Upper lobe of left lung (tissue), 6 donors: ENCODE results near the gene SENP8. TPM values are rescaled to one million over a fixed set of nuclear protein-coding genes. Genes with fewer than 3 reads are reported as not detected.
"Not testable (repeated sequence)": the region's sequence is repeated elsewhere in the genome, so short reads cannot be mapped to it uniquely, and the experiment has no call there.

Source experiments
- ATAC-seq, 2 donors: fragments of 200-7000 bp; cut with Tn5 transposase; one replicate each; pipeline ENCODE4 v1.9.1; 2022; ENCODE audit warnings: mild to moderate bottlenecking in 2 of 2, moderate library complexity in 2 of 2; ENCODE audit not compliant: low FRiP score in 2 of 2
- DNase-seq, 2 donors: peaks; one replicate each; pipeline ENCODE4 v3.0.0-alpha.2; 2019 to 2020
- H3K27ac ChIP-seq, 4 donors: fragments of 200-600 bp; sonication (generic); one replicate each; pipeline ENCODE4 v1.5.1; 2016 to 2019
- H3K27me3 ChIP-seq, 4 donors: fragments of 200-600 bp; sonication (generic); one replicate each; pipeline ENCODE4 v1.5.1; 2017 to 2019
- H3K36me3 ChIP-seq, 4 donors: fragments of 200-600 bp; sonication (generic); one replicate each; pipeline ENCODE4 v1.5.1; 2016 to 2019
- H3K4me1 ChIP-seq, 4 donors: fragments of 200-600 bp; sonication (generic); one replicate each; pipeline ENCODE4 v1.5.1; 2018 to 2019
- H3K4me3 ChIP-seq, 4 donors: fragments of 200-600 bp; sonication (generic); one replicate each; pipeline ENCODE4 v1.5.1; 2017 to 2019; ENCODE audit warnings: mild to moderate bottlenecking in 2 of 4, moderate library complexity in 1 of 4
- H3K9me3 ChIP-seq, 4 donors: fragments of 200-600 bp; sonication (generic); one replicate each; pipeline ENCODE4 v1.5.1; 2018 to 2019
- CTCF ChIP-seq, 6 experiments: fragments of 450-650 bp in 4 of 6; fragments of 200-600 bp in 2 of 6; sonication (generic) in 2 of 6; IDR thresholded peaks; one replicate each; pipeline ENCODE4 v1.5.1; 2016 to 2019; ENCODE audit warnings: antibody characterized with exemption in 6 of 6
- EP300 ChIP-seq, 4 donors: sonication (generic); formaldehyde crosslinking; IDR thresholded peaks; one replicate each; pipeline ENCODE4 v1.5.1; 2017; ENCODE audit warnings: antibody characterized with exemption in 4 of 4, control low read depth in 2 of 4
- POLR2A ChIP-seq, 4 donors: fragments of 450-650 bp; IDR thresholded peaks; one replicate each; pipeline ENCODE4 v1.5.1; 2016 to 2017; ENCODE audit warnings: antibody characterized with exemption in 4 of 4, mild to moderate bottlenecking in 2 of 4
- POLR2AphosphoS5 ChIP-seq, 2 donors: sonication (generic); formaldehyde crosslinking; IDR thresholded peaks; one replicate each; pipeline ENCODE4 v1.5.1; 2017; ENCODE audit warnings: antibody characterized with exemption in 2 of 2
- WGBS, 2 donors: methylation state at CpG; one replicate each; pipeline ENCODE4 v1.1.5; 2017 to 2018; 5-methylcytosine and 5-hydroxymethylcytosine counted together
- total RNA-seq, 6 donors: library from RNA; depleted of rRNA in 4 of 6; stranded (reverse); fragments of >200 nt in 4 of 6; gene quantifications; one replicate each; pipeline versions ENCODE4 v1.1.0 to v1.2.1, GENCODE V29; 2016 to 2021
- donor health status: DM: no; HTN: no; CAD: no; lungs with moderate emphysema.
- donor health status: DM: no; HTN: yes; CAD: no; lungs with severe emphysema.

SENP8 gene
- total RNA-seq, 6 donors from 2014 or later = 0.55 to 3.8 (median 3.0) TPM; not detected in 1

- no peak overlapping the region for H3K27ac ChIP-seq
Measured at GRCh38 chr15:72170691-72171090, 52.5 kb downstream of the SENP8 start.

GRCh38 chr15:72171978-72172377 lies 53.8 kb downstream of the SENP8 start:
- H3K9me3 ChIP-seq, H3K4me3 ChIP-seq, H3K27ac ChIP-seq, H3K27me3 ChIP-seq, DNase-seq, H3K36me3 ChIP-seq, ATAC-seq: not testable (repeated sequence)
- H3K4me1 ChIP-seq = peaks cover 9 to 20% (median 15%) of the 10 kb centered on the region in 4 donors
- 80 to 85% methylated on average over 10 of the region's 10 CpGs for WGBS, 2 donors

More at GRCh38 chr15:72170691-72171090, 52.5 kb downstream of the SENP8 start:
- DNase-seq = no peak
- Histone ChIP-seq H3K4me1 (peaks cover 9 to 20% (median 14%) of the 10 kb centered on the region in 4 donors), H3K36me3 (no peaks in the 10 kb centered on the region), H3K4me3 (no peak overlapping the region), H3K27me3 (no peaks in the 10 kb centered on the region), H3K9me3 (no peaks in the 10 kb centered on the region)
- WGBS, 2 donors = 98 to 99% methylated on average over 7 of the region's 7 CpGs
- TF ChIP-seq CTCF (IDR thresholded peaks at IDR 0.05) (no peak), EP300 (IDR thresholded peaks at IDR 0.05) (no peak), POLR2A (IDR thresholded peaks at IDR 0.05) (no peak), POLR2AphosphoS5 (IDR thresholded peaks at IDR 0.05) (no peak)
- ATAC-seq = no peak

- no peak overlapping the region for H3K27ac ChIP-seq
- ATAC-seq (no peak), DNase-seq (no peak)
- H3K36me3 ChIP-seq = no peaks in the 10 kb centered on the region
- peaks cover 9 to 22% (median 18%) of the 10 kb centered on the region in 4 donors for H3K4me1 ChIP-seq
- no peaks in the 10 kb centered on the region for H3K9me3 ChIP-seq
- TF ChIP-seq CTCF (IDR thresholded peaks at IDR 0.05) (no peak), POLR2A (IDR thresholded peaks at IDR 0.05) (no peak), EP300 (IDR thresholded peaks at IDR 0.05) (no peak), POLR2AphosphoS5 (IDR thresholded peaks at IDR 0.05) (no peak)
- 90% methylated on average over 5 of the region's 5 CpGs for WGBS, 2 donors
- H3K27me3 ChIP-seq = no peaks in the 10 kb centered on the region
- H3K4me3 ChIP-seq = no peak overlapping the region
Measured at GRCh38 chr15:72172796-72173195, 54.6 kb downstream of the SENP8 start.

GRCh38 chr15:72173401-72173800 lies 55.2 kb downstream of the SENP8 start:
- Histone ChIP-seq H3K9me3 (no peaks in the 10 kb centered on the region), H3K27me3 (no peaks in the 10 kb centered on the region), H3K4me3 (no peak overlapping the region), H3K4me1 (peaks cover 4 to 22% (median 14%) of the 10 kb centered on the region in 4 donors), H3K27ac (no peak overlapping the region), H3K36me3 (no peaks in the 10 kb centered on the region)
- WGBS, 2 donors = 89 to 94% methylated on average over 6 of the region's 6 CpGs
- ATAC-seq (no peak), DNase-seq (no peak)
- TF ChIP-seq POLR2AphosphoS5 (IDR thresholded peaks at IDR 0.05) = no peak
- TF ChIP-seq EP300 (IDR thresholded peaks at IDR 0.05) = no peak
- TF ChIP-seq CTCF (IDR thresholded peaks at IDR 0.05) = no peak
- no peak for TF ChIP-seq POLR2A (IDR thresholded peaks at IDR 0.05)

- Histone ChIP-seq H3K9me3 (no peaks in the 10 kb centered on the region), H3K4me3 (no peak overlapping the region), H3K27ac (peak overlapping the region in 1 of 4 donors; percentile 10), H3K36me3 (no peaks in the 10 kb centered on the region), H3K27me3 (no peaks in the 10 kb centered on the region), H3K4me1 (peaks cover 0 to 17% (median 8%) of the 10 kb centered on the region in 4 donors)
- ATAC-seq (no peak), DNase-seq (no peak)
- TF ChIP-seq POLR2A (IDR thresholded peaks at IDR 0.05) (no peak), EP300 (IDR thresholded peaks at IDR 0.05) (no peak), POLR2AphosphoS5 (IDR thresholded peaks at IDR 0.05) (no peak), CTCF (IDR thresholded peaks at IDR 0.05) (no peak)
- WGBS, 2 donors = 79 to 91% methylated on average over 12 of the region's 12 CpGs
Measured at GRCh38 chr15:72173864-72174550, 55.8 kb downstream of the SENP8 start.
